Measurements from ENCODE around the gene CD226.

Gene CD226

DNA sequence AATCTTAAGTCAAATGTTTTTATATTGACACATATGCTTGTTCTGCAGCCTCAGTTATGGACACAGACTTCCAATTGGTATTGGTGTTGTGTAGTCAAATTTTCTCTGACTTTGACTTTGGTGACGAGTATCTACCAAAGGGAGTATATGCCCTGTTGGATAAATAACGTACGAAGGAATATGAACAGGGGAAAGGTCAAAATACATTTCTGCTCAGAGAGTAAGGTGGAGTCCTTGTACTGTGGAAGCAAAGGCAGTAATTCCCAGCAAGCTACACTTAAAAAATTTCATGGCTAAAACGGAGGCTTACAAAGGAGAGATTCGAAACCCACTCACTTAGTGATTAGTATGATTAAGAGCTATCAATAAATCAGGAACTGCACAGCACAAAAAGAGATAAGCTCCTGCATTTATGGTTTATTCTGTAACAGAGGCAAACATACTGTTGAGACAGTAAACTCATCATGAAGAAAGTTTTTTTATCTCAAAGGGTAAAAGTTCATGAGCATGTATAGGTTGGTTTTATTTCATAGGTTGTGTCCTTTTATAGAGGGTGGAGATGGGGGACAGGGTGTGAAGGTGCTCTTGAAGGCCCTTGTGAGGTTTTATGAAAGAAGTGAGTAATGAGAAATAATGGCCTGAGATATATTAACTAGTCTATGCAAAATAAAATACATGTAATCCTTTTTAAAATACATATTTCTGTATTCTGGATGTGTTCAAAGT lies 142.7 kb downstream of the CD226 start:
- no peak for DNase-seq

Measured in T-helper 1 cell (primary cell).